Esophagus muscularis mucosa (tissue), 4 donors: ENCODE data around the gene LCN6. TPM values are rescaled to one million over a fixed set of nuclear protein-coding genes. Genes with fewer than 3 reads are reported as not detected.

Experiments
- DNase-seq: peaks from one replicate; pipeline ENCODE4 v3.0.0-alpha.2; 2017; ENCODE audit errors: extremely low spot score
- H3K27ac ChIP-seq, 4 donors: fragments of 200-600 bp; sonication (generic); replicated peaks in 1 of 4; 1 replicate in 3 of 4; 2 replicates in 1 of 4; pipeline ENCODE4 v1.5.1; 2016 to 2019; ENCODE audit warnings: mild to moderate bottlenecking in 1 of 4
- H3K27me3 ChIP-seq, 4 donors: fragments of 200-600 bp; sonication (generic); one replicate each; pipeline versions ENCODE4 v1.5.1 to v1.6.0; 2016 to 2019
- H3K36me3 ChIP-seq, 4 donors: fragments of 200-600 bp; sonication (generic); one replicate each; pipeline ENCODE4 v1.5.1; 2016 to 2019
- H3K4me1 ChIP-seq, 4 donors: fragments of 200-600 bp; sonication (generic); one replicate each; pipeline ENCODE4 v1.5.1; 2016 to 2019
- H3K4me3 ChIP-seq, 4 donors: fragments of 200-600 bp; sonication (generic); 1 replicate in 2 of 4; 2 replicates in 2 of 4; pipeline ENCODE4 v1.5.1; 2016 to 2019; ENCODE audit warnings: mild to moderate bottlenecking in 4 of 4, moderate library complexity in 1 of 4
- H3K9me3 ChIP-seq, 4 donors: fragments of 200-600 bp; sonication (generic); 1 replicate in 3 of 4; 2 replicates in 1 of 4; pipeline ENCODE4 v1.5.1; 2016 to 2019
- CTCF ChIP-seq, 3 experiments: fragments of 200-600 bp in 2 of 3; fragments of 450-650 bp in 1 of 3; sonication (generic) in 2 of 3; IDR thresholded peaks; one replicate each; pipeline ENCODE4 v1.5.1; 2017 to 2019; ENCODE audit warnings: antibody characterized with exemption in 3 of 3, mild to moderate bottlenecking in 2 of 3, moderate library complexity in 1 of 3
- EP300 ChIP-seq: sonication (generic); formaldehyde crosslinking; IDR thresholded peaks from one replicate; pipeline ENCODE4 v1.6.1; 2017; ENCODE audit warnings: antibody characterized with exemption
- POLR2A ChIP-seq: fragments of 450-650 bp; IDR thresholded peaks from one replicate; pipeline ENCODE4 v1.6.1; 2017; ENCODE audit warnings: antibody characterized with exemption, moderate library complexity, mild to moderate bottlenecking, low read depth
- POLR2AphosphoS5 ChIP-seq, 2 donors: sonication (generic); formaldehyde crosslinking; IDR thresholded peaks; one replicate each; pipeline ENCODE4 v1.6.1; 2017; ENCODE audit warnings: antibody characterized with exemption in 2 of 2
- WGBS: methylation state at CpG from one replicate; pipeline ENCODE4 v1.1.5; 2018; 5-methylcytosine and 5-hydroxymethylcytosine counted together
- intact Hi-C: fragments of 100-400 bp; cut with DNase I; formaldehyde crosslinking; loops from one replicate; pipeline ENCODE4 v1.15.1; 2023
- total RNA-seq, 4 donors: library from RNA; depleted of rRNA; stranded (reverse); fragments of >200 nt; gene quantifications; one replicate each; pipeline versions ENCODE4 v1.1.0 to v1.2.1, GENCODE V29; 2016

Gene LCN6
- total RNA-seq, 4 donors from 2014 or later: 12.5 to 32.0 (median 23.9) TPM

- Histone ChIP-seq H3K27me3 (peaks cover 0 to 32% (median 4%) of the 10 kb centered on the region in 4 donors), H3K4me3 (no peak overlapping the region), H3K36me3 (no peaks in the 10 kb centered on the region), H3K9me3 (no peaks in the 10 kb centered on the region), H3K27ac (no peak overlapping the region), H3K4me1 (no peaks in the 10 kb centered on the region)
- intact Hi-C loops: no loop called here
- DNase-seq: no peak
- WGBS: 81% methylated on average over 11 of the region's 12 CpGs
- TF ChIP-seq POLR2A: no peak
- TF ChIP-seq POLR2AphosphoS5 (IDR thresholded peaks at IDR 0.05): no peak
- no peak for TF ChIP-seq CTCF (IDR thresholded peaks at IDR 0.05)
- no peak for TF ChIP-seq EP300
These were observed 45.0 kb downstream of the LCN6 start for GRCh38 chr9:136703276-136703860.

GRCh38 chr9:136701668-136702053 is 46.7 kb downstream of the LCN6 start:
- no peak overlapping the region for H3K4me3 ChIP-seq
- no peaks in the 10 kb centered on the region for H3K4me1 ChIP-seq
- no peaks in the 10 kb centered on the region for H3K9me3 ChIP-seq
- H3K36me3 ChIP-seq: no peaks in the 10 kb centered on the region
- no peak for DNase-seq
- peaks cover 0 to 40% (median 4%) of the 10 kb centered on the region in 4 donors for H3K27me3 ChIP-seq
- intact Hi-C loops: no loop called here
- no peak for TF ChIP-seq POLR2A
- TF ChIP-seq POLR2AphosphoS5 (IDR thresholded peaks at IDR 0.05): no peak
- no peak for TF ChIP-seq CTCF (IDR thresholded peaks at IDR 0.05)
- TF ChIP-seq EP300: no peak
- no peak overlapping the region for H3K27ac ChIP-seq
- 51% methylated on average over 7 of the region's 10 CpGs for WGBS

GRCh38 chr9:136700959-136701667 is 47.2 kb downstream of the LCN6 start:
- WGBS: 51% methylated on average over 19 of the region's 38 CpGs

GRCh38 chr9:136700304-136700703 is 48.0 kb downstream of the LCN6 start:
- DNase-seq: no peak
- Histone ChIP-seq H3K27ac (no peak overlapping the region), H3K27me3 (peaks cover 0 to 51% (median 4%) of the 10 kb centered on the region in 4 donors), H3K4me3 (no peak overlapping the region), H3K36me3 (no peaks in the 10 kb centered on the region), H3K9me3 (no peaks in the 10 kb centered on the region), H3K4me1 (peaks cover 0 to 2% (median 0%) of the 10 kb centered on the region in 4 donors)
- TF ChIP-seq EP300 (no peak), CTCF (IDR thresholded peaks at IDR 0.05) (no peak), POLR2A (no peak), POLR2AphosphoS5 (IDR thresholded peaks at IDR 0.05) (no peak)
- WGBS: 68% methylated on average over 13 of the region's 13 CpGs
- intact Hi-C loops: no loop called here

More at GRCh38 chr9:136700959-136701667, 47.2 kb downstream of the LCN6 start:
- H3K36me3 ChIP-seq: no peaks in the 10 kb centered on the region
- no peak for DNase-seq
- no peak overlapping the region for H3K27ac ChIP-seq
- TF ChIP-seq EP300 (no peak), POLR2A (no peak), POLR2AphosphoS5 (IDR thresholded peaks at IDR 0.05) (no peak), CTCF (IDR thresholded peaks at IDR 0.05) (no peak)
- no peak overlapping the region for H3K4me3 ChIP-seq
- H3K4me1 ChIP-seq: no peaks in the 10 kb centered on the region
- H3K27me3 ChIP-seq: peaks cover 0 to 45% (median 4%) of the 10 kb centered on the region in 4 donors
- intact Hi-C loops: no loop called here
- no peaks in the 10 kb centered on the region for H3K9me3 ChIP-seq
